NCI-H510A (cell line): ENCODE measurements around the gene SYNDIG1L.
"Not testable (repeated sequence)": the region's sequence is repeated elsewhere in the genome, so short reads cannot be mapped to it uniquely, and the experiment has no call there.

Source experiments
- DNase-seq: peaks from one replicate; lab custom pipeline; 2025; lab: John Stamatoyannopoulos, UW

SYNDIG1L gene

DNA sequence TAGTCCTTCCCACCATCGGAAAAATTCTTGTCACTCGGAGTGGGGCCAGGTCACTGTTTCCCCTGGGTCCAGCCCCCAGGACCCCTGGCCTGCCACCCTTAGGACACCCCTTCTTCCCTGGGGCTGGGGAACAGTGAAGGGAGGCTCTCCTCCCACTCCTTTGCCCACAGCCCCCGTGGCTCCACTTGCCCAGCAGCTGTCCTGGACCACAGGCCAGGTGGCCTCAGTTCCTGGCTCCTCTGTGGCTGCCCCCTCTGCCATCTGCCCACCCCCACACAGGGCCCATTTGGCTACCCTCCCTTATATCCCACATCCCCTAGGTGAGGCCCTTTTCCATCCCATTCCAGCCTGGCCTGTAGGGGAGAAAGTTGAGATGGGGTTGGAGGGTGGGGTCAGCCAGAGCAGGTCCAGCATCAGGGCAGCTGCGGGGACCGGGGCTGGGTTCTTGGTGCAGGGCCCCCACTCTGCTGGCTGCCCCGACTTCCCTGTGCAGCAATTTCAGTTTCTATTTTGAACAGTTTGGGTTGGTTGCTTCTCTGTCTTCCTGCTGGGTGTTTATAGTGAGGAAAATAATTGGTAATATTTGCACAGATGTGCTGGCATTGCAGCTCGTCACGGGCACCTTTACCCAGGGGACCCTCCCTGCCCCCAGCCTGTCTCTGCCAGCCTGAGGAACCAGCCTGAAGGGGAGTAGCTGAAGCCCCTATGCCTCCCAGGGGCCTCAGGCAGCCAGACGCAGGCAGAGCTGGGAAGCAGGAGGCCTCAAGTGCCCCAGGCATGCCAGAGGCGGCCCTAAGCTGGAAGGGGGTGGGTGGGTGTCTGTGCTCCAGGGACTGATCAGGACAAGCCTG, 23.4 kb downstream of the SYNDIG1L start:
- no peak for DNase-seq

DNA sequence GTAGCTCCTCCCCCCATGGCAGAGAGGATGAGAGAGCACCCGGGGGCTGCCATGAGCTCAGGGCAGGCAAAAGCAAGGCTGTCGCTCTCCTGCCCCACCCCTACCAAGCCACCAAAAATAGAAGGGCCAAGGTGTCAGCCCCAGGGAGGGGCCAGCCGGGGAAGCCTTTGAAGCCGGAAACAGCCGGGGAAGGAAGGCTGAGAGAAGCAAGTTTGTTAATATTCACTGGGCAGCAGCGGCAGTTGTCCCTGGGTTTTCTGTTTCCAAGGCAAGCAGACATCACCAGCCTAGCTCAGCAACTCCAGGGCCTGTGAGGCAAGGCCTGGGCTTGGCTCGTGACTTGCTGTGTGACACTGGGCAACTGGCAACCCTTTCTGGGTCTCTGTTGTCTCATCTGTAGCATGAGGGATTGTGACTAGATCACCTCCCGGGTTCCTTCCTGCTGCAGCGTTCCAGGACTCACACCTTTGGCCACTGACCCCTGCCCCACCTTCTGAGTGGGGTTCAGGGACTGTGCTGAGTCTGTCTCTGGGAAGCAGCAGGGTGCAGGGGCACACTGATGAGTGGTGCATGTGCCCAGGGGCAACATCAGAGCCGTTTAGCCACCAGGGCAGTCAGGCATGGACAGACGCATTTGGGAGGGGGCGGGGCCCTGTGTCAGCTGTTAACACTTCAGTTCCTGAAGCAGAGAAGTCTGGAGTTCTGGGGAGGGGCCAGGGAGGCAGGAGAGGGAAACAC, 24.3 kb downstream of the SYNDIG1L start:
- DNase-seq: peak; percentile 53

DNA sequence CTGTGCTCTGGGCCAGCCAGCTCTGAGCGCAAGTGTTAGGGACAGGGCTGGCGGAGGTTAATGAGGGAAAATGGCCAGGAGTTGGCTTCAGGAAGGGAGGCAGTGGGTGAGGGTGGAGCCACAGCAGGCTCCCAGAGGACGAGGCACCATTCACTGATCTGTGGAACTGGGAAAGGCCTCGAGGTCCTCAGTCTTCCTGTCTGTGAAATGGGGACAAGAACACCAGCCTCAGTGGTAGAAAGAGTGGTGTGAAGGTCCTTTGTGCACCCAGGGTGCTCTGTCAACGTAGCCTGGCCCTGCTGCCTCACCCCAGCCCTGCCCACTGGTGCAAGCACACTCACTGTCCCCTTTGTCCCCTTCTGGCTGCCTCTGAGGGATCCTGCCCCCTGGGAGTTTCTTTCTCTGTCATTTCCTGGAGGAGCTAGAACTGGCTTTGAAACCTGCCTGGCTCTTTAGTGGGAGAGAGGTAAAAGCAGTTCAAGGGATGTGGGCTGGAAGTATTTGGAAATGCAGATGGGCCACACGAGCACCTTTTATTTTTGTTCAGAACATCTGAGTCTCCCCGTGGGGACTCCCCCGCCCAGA, 25.0 kb downstream of the SYNDIG1L start:
- DNase-seq: no peak

DNA sequence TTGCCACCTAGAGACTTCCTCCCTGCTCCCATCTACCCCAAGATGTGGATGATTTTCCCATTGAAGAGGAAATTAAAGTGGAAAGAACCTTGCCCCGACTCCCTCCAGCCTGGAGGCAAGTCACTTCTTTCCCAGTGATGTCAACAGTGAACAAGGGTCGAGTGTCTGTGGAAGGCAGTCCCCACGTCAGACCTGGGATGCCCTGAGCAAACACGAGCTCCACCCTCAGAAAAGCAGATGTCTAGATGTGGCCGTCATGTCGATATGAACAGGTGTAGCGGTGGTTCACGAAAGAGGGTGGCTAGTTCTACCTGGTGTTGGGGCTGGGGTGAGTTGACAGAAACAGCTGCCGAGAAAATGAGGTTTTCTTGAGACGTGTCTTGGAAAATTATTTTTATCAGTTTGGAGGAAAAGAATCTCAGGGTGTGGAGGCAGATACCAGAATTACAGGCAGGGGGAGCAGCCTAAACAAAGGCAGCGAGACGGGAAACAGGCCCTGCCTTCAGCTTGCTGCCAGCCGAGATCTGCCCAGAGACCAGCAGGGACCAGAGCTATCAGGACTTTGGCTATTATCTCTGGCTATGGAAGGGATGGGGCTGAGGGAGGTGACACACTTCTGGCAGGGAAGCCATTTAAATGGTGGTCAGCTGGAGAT, 25.9 kb downstream of the SYNDIG1L start:
- DNase-seq: no peak

DNA sequence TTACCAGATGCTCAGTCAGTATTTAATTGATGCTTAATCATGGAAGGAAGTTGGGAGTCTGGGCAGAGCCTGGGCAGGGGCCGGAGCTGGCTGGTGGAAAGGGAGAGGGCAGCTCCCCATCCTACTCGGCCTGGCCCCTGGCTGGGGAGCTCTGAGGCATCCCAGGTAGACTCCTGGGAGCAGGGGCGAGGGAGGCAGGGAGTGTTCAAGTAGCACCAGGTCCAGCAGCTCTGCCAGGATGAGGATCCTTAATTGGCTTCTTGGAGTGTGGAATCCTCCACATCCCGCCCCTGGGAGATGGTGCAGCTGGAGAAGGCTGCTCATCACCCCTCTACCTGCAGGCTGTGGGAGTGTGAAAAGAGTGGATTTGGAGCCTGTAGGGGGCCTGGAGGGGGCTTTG, 30.9 kb downstream of the SYNDIG1L start:
- no peak for DNase-seq

DNA sequence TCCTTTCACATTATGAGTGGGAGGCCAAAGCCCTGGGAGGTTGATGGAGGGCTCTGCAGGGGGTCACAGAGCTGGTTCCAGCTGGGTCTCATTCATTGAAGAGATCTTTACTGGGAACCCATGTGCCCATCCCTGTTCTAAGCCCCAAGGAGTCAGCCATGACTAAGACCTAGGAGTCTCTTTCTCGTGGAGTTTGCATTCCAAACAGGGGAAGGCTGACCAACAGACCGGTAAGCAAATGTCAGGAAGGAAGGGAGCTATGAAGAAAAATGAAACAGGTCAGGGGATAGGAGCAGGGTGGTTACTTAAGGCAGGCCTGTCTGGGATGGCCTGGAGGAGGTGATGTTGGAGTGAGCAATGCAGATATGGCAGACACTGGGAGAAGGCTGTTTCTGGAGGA, 31.5 kb downstream of the SYNDIG1L start:
- no peak for DNase-seq

DNA sequence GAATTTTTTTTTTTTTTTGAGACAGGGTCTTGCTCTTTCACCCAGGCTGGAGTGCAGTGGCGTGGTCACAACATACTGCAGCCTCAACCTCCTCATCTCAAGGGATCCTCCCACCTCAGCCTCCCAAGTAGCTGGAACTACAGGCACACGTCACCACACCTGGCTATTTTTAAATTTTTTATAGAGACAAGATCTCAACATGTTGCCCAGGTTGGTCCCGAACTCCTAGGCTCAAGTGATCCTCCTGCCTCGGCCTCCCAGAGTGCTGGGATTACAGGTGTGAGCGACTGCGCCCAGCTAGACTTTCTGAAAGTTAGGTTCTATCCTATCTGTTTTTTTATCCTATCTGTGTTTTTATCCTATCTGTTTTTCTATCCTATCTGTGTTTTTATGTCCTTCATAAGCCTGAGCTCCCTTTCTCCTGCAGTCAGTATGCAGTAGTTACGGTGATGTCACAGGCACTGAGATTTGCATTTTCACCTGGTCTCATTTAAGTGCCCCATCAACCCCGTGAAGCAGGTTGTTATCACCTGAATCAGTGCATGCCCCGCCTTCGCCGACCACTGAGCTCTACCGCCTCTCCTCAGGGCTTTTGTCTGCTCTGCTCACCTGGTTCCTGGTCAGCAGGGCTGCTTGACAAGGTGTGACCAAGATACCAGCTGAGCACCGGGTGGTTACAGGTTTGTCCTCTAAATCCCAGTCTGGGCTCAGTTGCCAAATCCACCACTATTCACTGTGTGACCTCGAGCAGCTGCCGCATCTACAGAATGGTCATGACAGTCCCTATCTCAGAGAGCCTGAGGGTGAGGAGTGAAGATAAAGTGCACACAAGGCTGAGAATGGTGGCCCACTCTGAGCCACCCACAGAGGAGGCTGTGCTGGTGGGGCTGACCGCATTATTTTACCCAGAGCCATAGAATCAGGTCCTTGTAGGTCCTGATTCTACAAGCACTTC, 33.1 kb downstream of the SYNDIG1L start:
- DNase-seq: no peak

DNA sequence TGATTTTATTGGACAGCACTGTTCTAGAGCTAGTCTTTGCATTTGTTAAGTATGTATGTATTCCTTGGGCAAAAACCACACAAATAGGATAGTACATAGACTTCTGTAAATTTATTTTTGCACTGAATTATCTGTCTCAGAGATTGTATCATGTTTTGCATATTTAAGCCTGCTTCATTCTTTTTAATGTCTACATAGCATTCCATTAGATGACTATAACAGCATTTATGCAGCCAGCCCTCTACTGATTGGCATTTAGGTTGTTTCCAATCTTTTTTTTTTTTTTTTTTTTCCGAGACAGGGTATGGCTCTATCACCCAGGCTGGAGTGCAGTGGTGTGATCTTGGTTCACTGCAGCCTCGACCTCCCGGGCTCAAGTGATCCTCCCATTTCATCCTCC, 34.5 kb downstream of the SYNDIG1L start:
- DNase-seq: no peak

DNA sequence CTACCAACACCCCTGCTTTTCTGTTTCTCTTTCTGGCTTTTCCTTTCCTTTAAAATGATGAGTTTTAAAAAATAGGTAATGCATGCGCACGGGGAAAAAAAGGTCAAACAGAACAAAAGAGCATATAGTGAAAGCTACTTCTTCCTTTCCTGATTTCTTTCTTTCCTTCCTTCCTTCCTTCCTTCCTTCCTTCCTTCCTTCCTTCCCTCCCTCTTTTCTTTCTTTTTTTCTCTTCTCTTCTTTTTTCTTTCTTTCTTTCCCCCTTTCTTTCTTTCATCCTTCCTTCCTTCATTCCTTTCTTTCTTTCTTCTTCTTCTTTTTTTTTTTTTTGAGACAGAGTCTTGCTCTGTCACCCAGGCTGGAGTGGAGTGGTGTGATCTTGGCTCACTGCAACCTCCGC, 35.5 kb downstream of the SYNDIG1L start:
- DNase-seq: not testable (repeated sequence)

DNA sequence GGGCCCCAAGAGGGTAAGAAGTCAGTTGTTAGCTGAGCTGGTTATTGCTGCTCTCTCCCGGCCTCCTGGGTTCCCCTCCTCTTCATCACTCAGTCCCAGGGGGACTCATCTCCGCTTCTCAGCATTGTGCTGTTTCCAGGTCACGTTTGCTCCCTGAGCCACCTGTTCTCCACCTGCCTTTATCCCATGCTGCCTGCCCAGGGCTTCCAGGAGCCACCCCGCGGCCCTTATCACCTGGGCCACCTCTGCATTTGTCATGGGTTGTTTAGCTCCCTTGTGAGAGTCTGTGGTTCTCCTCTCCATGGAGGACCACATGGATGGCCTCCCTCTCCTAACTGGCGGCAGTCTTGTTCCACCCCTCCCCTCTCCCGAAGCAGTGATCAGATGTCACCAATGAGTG, 36.0 kb downstream of the SYNDIG1L start:
- DNase-seq: no peak

DNA sequence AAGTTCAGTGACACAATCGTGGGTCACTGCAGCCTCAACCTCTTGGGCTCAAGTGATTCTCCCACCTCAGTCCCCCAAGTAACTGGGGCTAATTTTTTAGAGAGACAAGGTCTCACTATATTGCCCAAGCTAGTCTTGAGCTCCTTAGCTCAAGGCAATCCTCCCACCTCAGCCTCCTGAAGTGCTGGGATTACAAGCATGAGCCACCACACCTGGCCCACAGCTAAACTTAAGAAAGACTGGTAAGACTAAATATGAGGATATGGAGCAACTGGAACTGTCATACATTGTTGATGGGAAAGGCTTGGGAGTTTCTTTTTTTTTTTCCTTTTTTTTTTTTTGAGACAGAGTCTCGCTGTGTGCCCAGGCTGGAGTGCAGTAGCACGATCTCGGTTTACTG, 43.8 kb downstream of the SYNDIG1L start:
- DNase-seq: no peak

DNA sequence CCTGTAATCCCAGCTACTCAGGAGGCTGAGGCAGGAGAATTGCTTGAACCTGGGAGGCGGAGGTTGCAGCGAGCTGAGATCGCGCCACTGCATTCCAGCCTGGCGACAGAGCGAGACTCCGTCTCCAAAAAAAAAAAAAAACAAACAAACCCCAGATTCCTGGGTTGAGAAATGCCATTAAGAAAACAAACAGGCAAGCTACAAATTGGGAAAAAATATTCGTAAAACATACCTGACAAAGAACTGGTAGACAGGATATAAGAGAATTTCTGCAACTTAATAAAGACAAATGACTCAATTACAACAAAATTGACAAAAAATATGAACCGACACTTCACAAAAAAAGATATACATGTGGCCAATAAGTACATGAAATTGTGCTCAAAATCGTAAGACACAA, 44.4 kb downstream of the SYNDIG1L start:
- DNase-seq: not testable (repeated sequence)

DNA sequence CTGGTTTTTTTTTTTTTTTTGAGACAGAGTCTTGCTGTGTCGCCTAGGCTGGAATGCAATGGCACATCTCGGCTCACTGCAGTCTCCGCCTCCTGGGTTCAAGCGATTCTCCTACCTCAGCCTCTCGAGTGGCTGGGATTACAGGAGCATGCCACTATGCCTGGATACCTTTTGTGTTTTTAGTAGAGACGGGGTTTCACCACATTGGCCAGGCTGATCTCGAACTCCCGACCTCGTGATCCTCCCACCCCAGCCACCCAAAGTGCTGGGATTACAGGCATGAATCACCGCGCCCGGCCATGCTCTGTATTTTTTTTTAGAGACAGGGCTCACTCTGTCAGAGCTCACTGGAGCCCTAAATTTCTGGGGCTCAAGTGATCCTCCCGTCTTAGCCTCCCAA, 45.2 kb downstream of the SYNDIG1L start:
- DNase-seq: no peak

DNA sequence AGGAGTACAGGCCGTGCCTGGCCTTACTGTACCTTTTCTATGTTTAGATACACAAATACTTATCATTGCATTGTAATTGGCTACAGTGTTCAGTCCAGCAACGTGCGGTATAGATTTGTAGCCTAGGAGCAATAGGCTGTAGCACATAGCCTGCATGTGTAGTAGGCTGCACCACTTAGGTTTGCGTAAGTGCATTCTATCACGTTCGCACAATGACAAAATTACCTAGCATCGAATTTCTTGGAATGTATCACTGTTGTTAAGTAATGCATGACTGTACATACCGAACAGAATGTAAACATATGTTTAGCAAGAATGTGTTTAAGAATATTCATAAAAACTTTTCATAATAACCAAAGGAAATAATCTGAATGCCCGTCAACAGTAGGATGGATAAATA, 45.8 kb downstream of the SYNDIG1L start:
- no peak for DNase-seq

DNA sequence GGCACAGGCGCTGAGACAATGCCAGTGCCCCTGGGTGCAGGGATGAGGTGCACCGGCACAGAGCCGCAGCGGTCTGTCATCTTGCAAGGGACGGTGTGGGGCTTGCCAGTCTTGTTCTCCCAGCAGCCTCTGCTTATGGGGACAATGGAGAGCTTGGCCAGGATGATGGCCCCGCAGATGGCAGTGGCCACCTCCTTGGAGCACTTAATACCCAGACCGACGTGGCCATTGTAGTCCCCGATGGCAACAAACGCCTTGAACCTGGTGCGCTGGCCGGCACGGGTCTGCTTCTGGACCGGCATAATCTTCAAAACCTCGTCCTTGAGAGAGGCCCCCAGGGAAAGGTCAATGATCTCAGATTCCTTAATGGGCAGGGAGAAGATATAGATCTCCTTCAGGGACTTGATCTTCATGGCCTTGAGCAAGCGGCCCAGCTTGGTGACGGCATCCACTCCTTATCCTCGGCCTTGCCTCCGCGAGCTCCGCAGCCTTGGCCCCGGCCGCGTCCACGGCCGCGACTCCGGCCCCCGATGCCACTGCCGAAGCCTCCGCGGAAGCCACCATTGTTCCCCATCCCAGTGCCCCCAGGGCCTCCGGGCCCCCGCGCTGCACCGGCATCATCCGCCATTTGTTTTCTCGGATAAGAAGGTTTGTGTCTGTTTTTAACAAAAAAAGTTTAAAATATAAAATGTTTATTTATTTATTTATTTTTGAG, 47.9 kb downstream of the SYNDIG1L start:
- DNase-seq: no peak

DNA sequence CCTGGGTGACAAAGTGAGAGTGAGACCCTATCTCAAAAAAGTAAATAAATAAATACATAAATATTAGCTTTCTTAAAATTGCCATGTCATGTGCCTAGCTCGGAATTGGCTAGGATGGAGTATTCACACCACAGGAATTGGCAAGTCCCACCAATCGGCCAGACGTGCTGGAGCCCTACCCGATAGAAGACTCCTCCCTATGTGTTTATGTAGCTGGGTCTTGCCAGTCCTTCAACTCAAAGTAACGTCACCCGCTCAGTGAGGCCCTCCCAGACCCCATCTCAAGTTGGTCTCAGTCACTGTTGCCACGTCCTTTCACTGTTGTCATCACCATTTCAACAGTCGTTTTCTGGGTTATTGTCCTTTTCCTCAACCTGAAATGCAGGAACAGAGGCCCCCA, 57.6 kb downstream of the SYNDIG1L start:
- DNase-seq: no peak

DNA sequence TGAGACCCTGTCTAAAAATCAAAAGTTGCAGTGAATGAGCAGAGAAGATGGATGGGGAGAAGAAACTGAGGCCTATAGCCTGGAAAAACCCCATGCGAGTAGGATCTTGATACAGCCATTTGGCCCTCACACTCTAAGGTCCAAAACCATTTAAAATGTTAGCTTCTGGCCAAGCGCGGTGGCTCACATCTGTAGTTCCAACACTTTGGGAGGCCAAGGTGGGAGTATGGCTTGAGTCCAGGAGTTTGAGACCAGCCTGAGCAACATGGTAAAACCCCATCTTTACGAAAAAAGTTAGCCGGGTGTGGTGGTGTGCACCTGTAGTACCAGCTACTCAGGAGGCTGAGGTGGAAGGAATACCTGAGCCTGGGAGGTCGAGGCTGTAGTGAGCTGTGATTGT, 58.0 kb downstream of the SYNDIG1L start:
- no peak for DNase-seq

DNA sequence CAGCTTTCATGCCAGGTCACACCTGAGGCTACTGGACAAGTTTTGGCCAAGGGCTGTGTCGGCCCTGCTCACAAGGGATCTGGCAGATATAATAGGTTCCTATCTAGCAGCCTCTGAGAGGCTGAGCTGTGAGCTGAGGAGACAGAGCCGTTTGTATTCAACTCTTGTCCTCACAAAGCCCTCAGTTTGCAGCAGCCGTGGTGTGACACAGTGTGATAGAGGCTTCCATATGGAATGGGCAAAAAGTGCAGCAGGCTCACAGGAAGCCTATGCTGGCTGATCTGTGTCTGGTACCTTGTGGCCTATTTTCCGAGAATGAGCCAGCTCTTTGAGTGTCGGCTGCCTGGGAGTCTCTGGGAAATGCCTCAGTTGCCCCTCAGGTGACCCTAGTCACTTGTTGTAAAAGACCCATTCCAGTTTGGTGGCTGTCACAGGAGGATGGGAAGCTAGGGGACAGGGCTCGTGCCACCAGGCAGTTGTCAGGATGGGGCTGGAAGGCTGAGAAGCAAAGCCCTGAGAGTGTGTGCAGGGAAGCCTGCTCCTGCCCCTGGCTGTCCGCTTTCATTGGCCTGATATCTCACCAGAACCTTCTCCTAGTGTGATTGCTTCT, 61.6 kb downstream of the SYNDIG1L start:
- no peak for DNase-seq

DNA sequence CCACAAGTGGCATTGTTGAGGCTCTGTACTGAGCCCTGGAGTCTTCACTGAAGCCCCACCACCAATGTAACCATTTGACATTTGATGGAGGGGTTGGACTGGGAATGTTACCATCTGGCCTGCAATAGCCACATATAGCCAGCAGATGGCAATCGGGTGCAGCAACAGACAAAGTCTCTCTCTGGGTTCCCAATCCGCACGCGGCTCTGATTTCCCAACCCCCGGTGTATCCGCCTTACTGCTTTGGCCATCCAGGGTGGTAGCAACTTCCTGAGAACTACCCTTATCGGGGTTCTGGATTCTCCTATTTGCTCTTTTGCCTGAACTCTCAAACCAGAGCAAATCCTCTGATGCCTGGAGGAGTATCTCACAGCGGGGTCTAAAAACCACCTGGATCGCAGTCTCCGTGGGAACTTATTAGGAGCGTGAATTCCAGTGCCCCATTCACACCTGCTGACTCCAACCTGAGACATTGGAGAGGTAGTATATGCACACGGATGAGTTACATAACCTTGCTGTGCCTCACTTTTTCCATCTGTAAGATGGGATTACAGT, 63.6 kb downstream of the SYNDIG1L start:
- DNase-seq: peak; percentile 14

DNA sequence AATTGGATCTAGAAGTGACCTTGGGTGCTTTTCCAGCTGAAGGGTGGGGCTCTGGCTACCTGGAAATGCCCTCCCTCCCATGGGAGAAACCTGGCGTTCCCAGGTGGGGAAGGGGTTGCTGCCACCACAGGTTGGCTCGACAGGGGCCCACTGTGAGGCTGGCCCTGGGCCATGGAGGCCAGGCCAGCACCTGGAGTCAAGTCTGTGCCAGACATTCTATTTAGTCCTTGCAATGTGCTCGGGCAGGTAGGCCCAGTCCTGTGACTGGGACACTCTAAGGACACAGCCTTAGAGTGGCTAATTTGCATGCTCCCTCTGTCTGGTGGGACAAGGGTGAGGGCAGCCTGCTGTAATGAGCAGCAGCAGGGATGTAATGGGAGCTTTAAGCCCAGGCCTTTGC, 65.8 kb downstream of the SYNDIG1L start:
- DNase-seq: no peak
